ENCODE measurements around the gene FSHR.

GRCh38 chr2:49164729-49165128, 10.4 kb upstream of the FSHR start:
- TF ChIP-seq CTCF (IDR thresholded peaks at IDR 0.05), result no peak
- no peak for TF ChIP-seq POLR2A (IDR thresholded peaks at IDR 0.05)
